Measurements from ENCODE around the gene RAPGEF5.

- TF ChIP-seq, protein P1, sequence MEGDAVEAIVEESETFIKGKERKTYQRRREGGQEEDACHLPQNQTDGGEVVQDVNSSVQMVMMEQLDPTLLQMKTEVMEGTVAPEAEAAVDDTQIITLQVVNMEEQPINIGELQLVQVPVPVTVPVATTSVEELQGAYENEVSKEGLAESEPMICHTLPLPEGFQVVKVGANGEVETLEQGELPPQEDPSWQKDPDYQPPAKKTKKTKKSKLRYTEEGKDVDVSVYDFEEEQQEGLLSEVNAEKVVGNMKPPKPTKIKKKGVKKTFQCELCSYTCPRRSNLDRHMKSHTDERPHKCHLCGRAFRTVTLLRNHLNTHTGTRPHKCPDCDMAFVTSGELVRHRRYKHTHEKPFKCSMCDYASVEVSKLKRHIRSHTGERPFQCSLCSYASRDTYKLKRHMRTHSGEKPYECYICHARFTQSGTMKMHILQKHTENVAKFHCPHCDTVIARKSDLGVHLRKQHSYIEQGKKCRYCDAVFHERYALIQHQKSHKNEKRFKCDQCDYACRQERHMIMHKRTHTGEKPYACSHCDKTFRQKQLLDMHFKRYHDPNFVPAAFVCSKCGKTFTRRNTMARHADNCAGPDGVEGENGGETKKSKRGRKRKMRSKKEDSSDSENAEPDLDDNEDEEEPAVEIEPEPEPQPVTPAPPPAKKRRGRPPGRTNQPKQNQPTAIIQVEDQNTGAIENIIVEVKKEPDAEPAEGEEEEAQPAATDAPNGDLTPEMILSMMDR (IDR thresholded peaks at IDR 0.05), result no peak
- TF ChIP-seq POLR2A (IDR thresholded peaks at IDR 0.05), result no peak
Measured at GRCh38 chr7:22138886-22139285, 218.1 kb downstream of the RAPGEF5 start.
